ENCODE results near the gene CSDE1. TPM values are rescaled to one million over a fixed set of nuclear protein-coding genes. Genes with fewer than 3 reads are reported as not detected.
"Not testable (repeated sequence)": the region's sequence is repeated elsewhere in the genome, so short reads cannot be mapped to it uniquely, and the experiment has no call there.

The CSDE1 gene
- total RNA-seq (2021) (536 and 650 TPM in 2 replicates), Bru-seq, nascent RNA (percentile 99 among the genes with signal in this experiment), BruChase-seq, experiment 1, labeled RNA remaining after a 2-hour chase (percentile 98 among the genes with signal in this experiment), BruChase-seq, experiment 2, labeled RNA remaining after a 6-hour chase (percentile 99 among the genes with signal in this experiment)
- long read RNA-seq, full-length matches to known transcripts, result 343 of 420 reads
- long read RNA-seq, partial matches to known transcripts, result 49 of 420 reads
- long read RNA-seq, other reads (novel, unspliced or antisense), result 28 of 420 reads

DNA sequence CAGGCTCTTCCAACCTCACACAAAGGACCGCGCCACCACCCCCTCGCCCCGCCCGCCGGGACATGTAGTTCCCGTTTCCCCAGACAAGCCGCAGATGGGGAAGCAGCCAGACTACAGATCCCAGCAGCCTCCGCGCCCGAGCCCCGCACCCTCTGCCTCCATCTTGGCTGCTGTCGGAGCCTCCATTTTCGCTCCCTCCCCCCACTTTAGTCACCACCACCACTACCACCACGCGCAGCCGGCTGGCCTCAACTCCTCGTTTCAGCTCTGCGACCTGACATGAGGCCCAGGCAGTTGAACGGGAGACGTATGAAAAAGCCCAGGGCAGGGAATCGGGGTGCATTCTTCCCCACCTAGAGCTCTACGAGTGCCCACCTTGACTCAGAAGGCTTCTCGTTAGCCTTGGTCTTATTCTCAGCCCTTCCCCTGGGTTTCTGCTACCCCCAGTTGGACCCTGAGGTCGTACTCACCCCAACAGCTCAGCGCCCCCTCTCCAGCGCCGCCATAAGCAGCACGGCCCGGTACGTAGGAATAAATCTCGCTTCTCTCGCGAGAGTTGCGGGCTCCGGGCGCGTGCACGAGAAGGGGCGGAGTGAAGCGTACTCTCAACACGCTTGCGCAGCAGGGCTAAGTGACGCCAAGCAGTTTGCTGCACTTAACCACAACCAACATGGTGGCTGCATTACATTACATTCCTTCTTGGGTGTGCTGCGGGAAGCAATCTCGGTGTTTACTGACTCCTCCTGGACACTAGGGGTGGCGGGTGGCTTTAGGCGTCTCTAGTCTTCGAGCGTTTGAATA lies at the start of gene CSDE1:
Gene CSDE1 (minus strand): TSS at position 530 of the 801 bp plus-strand sequence. CDS start 18,094 bp downstream, outside the sequence.
- Histone ChIP-seq H4K20me1 (ENCODE audit: insufficient read depth) (peaks cover 46% of the 10 kb centered on the region), H3K9me2 (ENCODE audit: insufficient read depth) (no peaks in the 10 kb centered on the region), H3F3A (ENCODE audit: insufficient read depth, low read depth) (peaks cover 22% of the 10 kb centered on the region), H3K9me3 (ENCODE audit: insufficient read depth, low read depth) (no peaks in the 10 kb centered on the region), H3K4me2 (peak within 1 kb of the TSS; percentile 84), H3K4me3 (peak within 1 kb of the TSS; percentile 79), H3K4me1 (replicated peaks; ENCODE audit: insufficient read depth) (peaks cover 34% of the 10 kb centered on the region), H3K27me3 (ENCODE audit: insufficient read depth, low read depth) (no peaks in the 10 kb centered on the region), H3K36me3 (ENCODE audit: low read depth) (peaks cover 24% of the 10 kb centered on the region), H3K27ac (peak within 1 kb of the TSS; percentile 87), H3K79me2 (ENCODE audit: low read depth) (peaks cover 52% of the 10 kb centered on the region), H2AFZ (peak within 1 kb of the TSS; percentile 91)
- peak; percentile 95 to 99 for DNase-seq
- intact Hi-C loops (cut with micrococcal nuclease; ENCODE audit: unreplicated experiment), result loop anchor here (1.0 to 5.0 kb wide), 2 partner anchors 23 to 355 kb away; partner anchors contain the start of gene SIKE1
- no TSS peak for BruUV-seq (replicated peaks)
- ChIA-PET POLR2A (ENCODE audit: unreplicated experiment) (interaction anchor here (0.6 to 0.8 kb wide), 2 partner anchors 19 to 33 kb away, joined by 3 to 6 read pairs; no protein-coding TSS in a partner anchor), CTCF (no interaction called here)
- TF ChIP-seq, protein P1, sequence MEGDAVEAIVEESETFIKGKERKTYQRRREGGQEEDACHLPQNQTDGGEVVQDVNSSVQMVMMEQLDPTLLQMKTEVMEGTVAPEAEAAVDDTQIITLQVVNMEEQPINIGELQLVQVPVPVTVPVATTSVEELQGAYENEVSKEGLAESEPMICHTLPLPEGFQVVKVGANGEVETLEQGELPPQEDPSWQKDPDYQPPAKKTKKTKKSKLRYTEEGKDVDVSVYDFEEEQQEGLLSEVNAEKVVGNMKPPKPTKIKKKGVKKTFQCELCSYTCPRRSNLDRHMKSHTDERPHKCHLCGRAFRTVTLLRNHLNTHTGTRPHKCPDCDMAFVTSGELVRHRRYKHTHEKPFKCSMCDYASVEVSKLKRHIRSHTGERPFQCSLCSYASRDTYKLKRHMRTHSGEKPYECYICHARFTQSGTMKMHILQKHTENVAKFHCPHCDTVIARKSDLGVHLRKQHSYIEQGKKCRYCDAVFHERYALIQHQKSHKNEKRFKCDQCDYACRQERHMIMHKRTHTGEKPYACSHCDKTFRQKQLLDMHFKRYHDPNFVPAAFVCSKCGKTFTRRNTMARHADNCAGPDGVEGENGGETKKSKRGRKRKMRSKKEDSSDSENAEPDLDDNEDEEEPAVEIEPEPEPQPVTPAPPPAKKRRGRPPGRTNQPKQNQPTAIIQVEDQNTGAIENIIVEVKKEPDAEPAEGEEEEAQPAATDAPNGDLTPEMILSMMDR (conservative IDR thresholded peaks at IDR 0.05), result peak; percentile 64; the same call in 1 of the 2 replicates
- no peak for TF ChIP-seq EZH2 (IDR thresholded peaks at IDR 0.05; ENCODE audit: low read depth)

DNA sequence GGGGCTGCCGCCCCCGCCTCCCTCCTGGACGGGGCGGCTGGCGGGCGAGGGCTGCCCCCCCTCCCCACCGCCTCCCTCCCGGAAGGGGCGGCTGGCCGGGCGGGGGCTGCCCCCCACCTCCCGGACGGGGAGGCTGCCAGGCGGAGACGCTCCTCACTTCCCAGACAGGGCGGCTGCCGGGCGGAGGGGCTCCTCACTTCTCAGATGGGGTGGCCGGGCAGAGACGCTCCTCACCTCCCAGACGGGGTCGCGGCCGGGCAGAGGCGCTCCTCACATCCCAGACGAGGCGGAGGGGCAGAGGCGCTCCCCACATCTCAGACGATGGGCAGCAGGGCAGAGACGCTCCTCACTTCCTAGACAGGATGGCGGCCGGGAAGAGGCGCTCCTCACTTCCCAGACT lies 46.7 kb upstream of the CSDE1 start:
- H3F3A ChIP-seq (ENCODE audit: insufficient read depth, low read depth); intact Hi-C loops (cut with micrococcal nuclease; ENCODE audit: unreplicated experiment); POLR2A ChIA-PET (ENCODE audit: unreplicated experiment); H3K4me2 ChIP-seq; DNase-seq; H4K20me1 ChIP-seq (ENCODE audit: insufficient read depth); H3K79me2 ChIP-seq (ENCODE audit: low read depth); H3K27ac ChIP-seq; BruUV-seq (replicated peaks); H3K4me1 ChIP-seq (replicated peaks; ENCODE audit: insufficient read depth); H3K36me3 ChIP-seq (ENCODE audit: low read depth); H3K9me3 ChIP-seq (ENCODE audit: insufficient read depth, low read depth); H2AFZ ChIP-seq; H3K4me3 ChIP-seq; CTCF ChIA-PET; H3K9me2 ChIP-seq (ENCODE audit: insufficient read depth); H3K27me3 ChIP-seq (ENCODE audit: insufficient read depth, low read depth): not testable (repeated sequence)

DNA sequence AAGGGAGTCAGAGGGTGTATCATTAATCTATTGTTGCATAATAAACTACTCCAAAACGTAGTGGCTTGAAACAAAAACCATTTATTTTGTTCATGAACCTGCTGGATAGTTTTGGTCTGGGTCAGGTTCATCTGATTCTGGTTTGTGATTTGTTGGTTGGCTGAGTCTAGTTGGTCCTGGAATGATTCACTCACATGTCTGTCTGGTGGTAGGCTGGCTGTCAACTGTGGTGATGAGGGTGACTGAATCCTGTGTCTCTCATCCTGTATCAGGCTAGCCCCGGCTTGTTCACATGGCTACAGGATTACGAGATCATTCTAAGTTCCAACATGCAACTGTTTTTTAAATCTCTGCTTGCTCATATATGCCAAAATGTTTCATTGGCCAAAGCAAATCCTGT lies 45.2 kb upstream of the CSDE1 start:
- H3K36me3 ChIP-seq (ENCODE audit: low read depth), result no peaks in the 10 kb centered on the region
- no peaks in the 10 kb centered on the region for H3K9me3 ChIP-seq (ENCODE audit: insufficient read depth, low read depth)
- peaks cover 5% of the 10 kb centered on the region; the same call in 1 of the 2 replicates for H3K27me3 ChIP-seq (ENCODE audit: insufficient read depth, low read depth)
- no peak overlapping the region for H3K4me3 ChIP-seq
- no peak for TF ChIP-seq EZH2 (IDR thresholded peaks at IDR 0.05; ENCODE audit: low read depth)
- TF ChIP-seq, protein P1 (conservative IDR thresholded peaks at IDR 0.05), result no peak
- no peaks in the 10 kb centered on the region for H3K79me2 ChIP-seq (ENCODE audit: low read depth)
- H3K4me2 ChIP-seq, result no peak overlapping the region
- CTCF ChIA-PET, result no interaction called here
- POLR2A ChIA-PET (ENCODE audit: unreplicated experiment), result no interaction called here
- no TSS peak for BruUV-seq (replicated peaks)
- intact Hi-C loops (cut with micrococcal nuclease; ENCODE audit: unreplicated experiment), result no loop called here
- no peaks in the 10 kb centered on the region for H4K20me1 ChIP-seq (ENCODE audit: insufficient read depth)
- no peaks in the 10 kb centered on the region for H3F3A ChIP-seq (ENCODE audit: insufficient read depth, low read depth)
- H3K27ac ChIP-seq, result no peak overlapping the region
- H3K4me1 ChIP-seq (replicated peaks; ENCODE audit: insufficient read depth), result no peaks in the 10 kb centered on the region
- peak in 1 of 2 experiments; percentile 31 for DNase-seq
- H3K9me2 ChIP-seq (ENCODE audit: insufficient read depth), result no peaks in the 10 kb centered on the region
- H2AFZ ChIP-seq, result no peak overlapping the region

Measured in PC-9 (cell line).